Esophagus muscularis mucosa (tissue), 4 donors: ENCODE data around the gene KRT34. TPM values are rescaled to one million over a fixed set of nuclear protein-coding genes. Genes with fewer than 3 reads are reported as not detected.

Experiments
- DNase-seq: peaks from one replicate; pipeline ENCODE4 v3.0.0-alpha.2; 2017; ENCODE audit errors: extremely low spot score
- H3K27ac ChIP-seq, 4 donors: fragments of 200-600 bp; sonication (generic); replicated peaks in 1 of 4; 1 replicate in 3 of 4; 2 replicates in 1 of 4; pipeline ENCODE4 v1.5.1; 2016 to 2019; ENCODE audit warnings: mild to moderate bottlenecking in 1 of 4
- H3K27me3 ChIP-seq, 4 donors: fragments of 200-600 bp; sonication (generic); one replicate each; pipeline versions ENCODE4 v1.5.1 to v1.6.0; 2016 to 2019
- H3K36me3 ChIP-seq, 4 donors: fragments of 200-600 bp; sonication (generic); one replicate each; pipeline ENCODE4 v1.5.1; 2016 to 2019
- H3K4me1 ChIP-seq, 4 donors: fragments of 200-600 bp; sonication (generic); one replicate each; pipeline ENCODE4 v1.5.1; 2016 to 2019
- H3K4me3 ChIP-seq, 4 donors: fragments of 200-600 bp; sonication (generic); 1 replicate in 2 of 4; 2 replicates in 2 of 4; pipeline ENCODE4 v1.5.1; 2016 to 2019; ENCODE audit warnings: mild to moderate bottlenecking in 4 of 4, moderate library complexity in 1 of 4
- H3K9me3 ChIP-seq, 4 donors: fragments of 200-600 bp; sonication (generic); 1 replicate in 3 of 4; 2 replicates in 1 of 4; pipeline ENCODE4 v1.5.1; 2016 to 2019
- EP300 ChIP-seq: sonication (generic); formaldehyde crosslinking; IDR thresholded peaks from one replicate; pipeline ENCODE4 v1.6.1; 2017; ENCODE audit warnings: antibody characterized with exemption
- POLR2A ChIP-seq: fragments of 450-650 bp; IDR thresholded peaks from one replicate; pipeline ENCODE4 v1.6.1; 2017; ENCODE audit warnings: antibody characterized with exemption, moderate library complexity, mild to moderate bottlenecking, low read depth
- POLR2AphosphoS5 ChIP-seq, 2 donors: sonication (generic); formaldehyde crosslinking; IDR thresholded peaks; one replicate each; pipeline ENCODE4 v1.6.1; 2017; ENCODE audit warnings: antibody characterized with exemption in 2 of 2
- WGBS: methylation state at CpG from one replicate; pipeline ENCODE4 v1.1.5; 2018; 5-methylcytosine and 5-hydroxymethylcytosine counted together
- intact Hi-C: fragments of 100-400 bp; cut with DNase I; formaldehyde crosslinking; loops from one replicate; pipeline ENCODE4 v1.15.1; 2023
- total RNA-seq, 4 donors: library from RNA; depleted of rRNA; stranded (reverse); fragments of >200 nt; gene quantifications; one replicate each; pipeline versions ENCODE4 v1.1.0 to v1.2.1, GENCODE V29; 2016
- TF ChIP-seq, protein P1 (sequence below), 3 experiments: fragments of 200-600 bp in 2 of 3; fragments of 450-650 bp in 1 of 3; sonication (generic) in 2 of 3; IDR thresholded peaks; one replicate each; pipeline ENCODE4 v1.5.1; 2017 to 2019; ENCODE audit warnings: antibody characterized with exemption in 3 of 3, mild to moderate bottlenecking in 2 of 3, moderate library complexity in 1 of 3

The KRT34 gene
- total RNA-seq, 4 donors from 2014 or later: not detected

DNA sequence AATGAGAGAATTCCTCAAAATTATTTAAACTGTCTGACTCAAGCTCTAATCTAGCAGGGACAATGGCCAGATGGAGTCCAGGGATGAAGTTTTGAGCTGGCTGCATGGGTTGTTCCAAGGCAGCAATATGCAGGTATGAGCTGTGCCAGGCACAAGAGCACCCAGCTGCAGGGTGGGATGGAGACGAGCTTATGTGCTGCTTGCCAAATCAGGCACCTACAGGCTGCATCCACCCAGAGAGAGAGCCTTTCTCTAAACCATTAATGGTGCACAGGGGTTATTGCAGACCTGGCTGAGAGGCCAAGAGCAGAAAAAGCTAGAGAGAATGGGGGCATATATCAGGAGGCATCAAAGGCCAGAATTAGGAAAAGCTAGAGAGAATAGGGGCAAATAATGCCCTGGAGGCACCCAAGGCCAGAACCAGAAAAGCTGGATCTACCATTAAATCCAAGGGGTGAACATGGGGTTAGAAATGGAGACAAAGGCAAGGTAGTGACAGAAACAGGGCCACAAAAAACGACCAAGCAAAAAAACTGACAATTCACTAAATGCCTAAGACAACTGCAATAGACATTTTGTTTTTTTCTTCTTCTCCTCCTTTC lies 42.4 kb downstream of the KRT34 start:
- H3K36me3 ChIP-seq: no peaks in the 10 kb centered on the region
- WGBS: 68% methylated on average over 2 of the region's 2 CpGs
- peaks cover 0 to 5% (median 0%) of the 10 kb centered on the region in 4 donors for H3K4me1 ChIP-seq
- H3K4me3 ChIP-seq: no peak overlapping the region
- TF ChIP-seq POLR2AphosphoS5 (IDR thresholded peaks at IDR 0.05): no peak
- no peak for TF ChIP-seq POLR2A
- TF ChIP-seq, protein P1, sequence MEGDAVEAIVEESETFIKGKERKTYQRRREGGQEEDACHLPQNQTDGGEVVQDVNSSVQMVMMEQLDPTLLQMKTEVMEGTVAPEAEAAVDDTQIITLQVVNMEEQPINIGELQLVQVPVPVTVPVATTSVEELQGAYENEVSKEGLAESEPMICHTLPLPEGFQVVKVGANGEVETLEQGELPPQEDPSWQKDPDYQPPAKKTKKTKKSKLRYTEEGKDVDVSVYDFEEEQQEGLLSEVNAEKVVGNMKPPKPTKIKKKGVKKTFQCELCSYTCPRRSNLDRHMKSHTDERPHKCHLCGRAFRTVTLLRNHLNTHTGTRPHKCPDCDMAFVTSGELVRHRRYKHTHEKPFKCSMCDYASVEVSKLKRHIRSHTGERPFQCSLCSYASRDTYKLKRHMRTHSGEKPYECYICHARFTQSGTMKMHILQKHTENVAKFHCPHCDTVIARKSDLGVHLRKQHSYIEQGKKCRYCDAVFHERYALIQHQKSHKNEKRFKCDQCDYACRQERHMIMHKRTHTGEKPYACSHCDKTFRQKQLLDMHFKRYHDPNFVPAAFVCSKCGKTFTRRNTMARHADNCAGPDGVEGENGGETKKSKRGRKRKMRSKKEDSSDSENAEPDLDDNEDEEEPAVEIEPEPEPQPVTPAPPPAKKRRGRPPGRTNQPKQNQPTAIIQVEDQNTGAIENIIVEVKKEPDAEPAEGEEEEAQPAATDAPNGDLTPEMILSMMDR (IDR thresholded peaks at IDR 0.05): no peak
- no peak for TF ChIP-seq EP300
- DNase-seq: peak; percentile 55
- intact Hi-C loops: no loop called here
- peaks cover 0 to 4% (median 0%) of the 10 kb centered on the region in 4 donors for H3K9me3 ChIP-seq
- no peak overlapping the region for H3K27ac ChIP-seq
- H3K27me3 ChIP-seq: no peaks in the 10 kb centered on the region

DNA sequence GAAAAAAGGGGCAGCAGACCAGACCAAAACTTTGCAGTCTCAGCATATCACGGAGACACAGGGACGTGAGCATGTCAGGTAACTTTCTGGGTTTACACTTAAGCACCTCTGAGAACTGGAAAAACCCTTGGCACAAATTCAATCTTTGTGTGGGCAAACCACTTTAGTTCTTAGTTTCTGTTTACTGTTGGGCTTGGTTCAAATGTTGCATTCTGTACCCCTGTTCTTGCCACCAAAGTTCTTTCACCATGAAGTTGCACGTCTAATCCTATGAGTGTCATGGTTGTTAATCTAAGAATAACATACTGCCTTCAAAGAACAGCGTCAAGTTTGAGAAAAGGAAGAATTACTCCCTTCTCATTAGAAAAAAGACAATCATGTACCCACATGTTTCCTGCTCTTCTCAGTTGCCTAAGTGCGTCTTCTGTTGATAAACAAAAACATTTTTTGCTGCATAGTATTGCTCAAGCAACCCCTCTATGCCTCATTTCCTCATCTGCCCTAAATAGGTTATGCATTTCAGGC lies 43.1 kb downstream of the KRT34 start:
- Histone ChIP-seq H3K27me3 (no peaks in the 10 kb centered on the region), H3K4me1 (peaks cover 0 to 5% (median 0%) of the 10 kb centered on the region in 4 donors), H3K9me3 (peaks cover 0 to 4% (median 0%) of the 10 kb centered on the region in 4 donors), H3K27ac (no peak overlapping the region), H3K4me3 (no peak overlapping the region), H3K36me3 (no peaks in the 10 kb centered on the region)
- intact Hi-C loops: no loop called here
- TF ChIP-seq, protein P1 (IDR thresholded peaks at IDR 0.05): no peak
- no peak for TF ChIP-seq POLR2A
- no peak for TF ChIP-seq POLR2AphosphoS5 (IDR thresholded peaks at IDR 0.05)
- TF ChIP-seq EP300: no peak
- peak; percentile 84 for DNase-seq
- 62% methylated on average over 5 of the region's 5 CpGs for WGBS

DNA sequence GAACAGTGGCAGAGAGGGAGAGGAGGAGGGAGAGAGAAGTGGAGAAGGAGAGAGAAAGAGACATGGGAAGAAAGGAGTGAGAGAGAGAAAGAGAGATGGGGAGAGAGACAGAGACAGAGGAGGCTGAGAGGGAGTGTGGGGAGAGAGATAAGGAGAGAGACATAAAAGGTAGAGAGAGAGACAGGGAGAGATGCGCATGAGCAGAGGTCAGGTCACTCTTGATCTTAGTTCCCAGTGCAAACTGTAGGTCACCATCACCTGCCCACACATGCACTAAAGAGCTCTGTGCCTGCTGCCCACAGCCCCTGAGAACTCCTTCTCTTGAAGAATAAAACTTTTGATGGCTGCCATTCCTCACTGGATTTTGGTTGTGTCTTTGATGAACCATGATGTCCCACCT lies 46.4 kb downstream of the KRT34 start:
- H3K27me3 ChIP-seq: no peaks in the 10 kb centered on the region
- no peaks in the 10 kb centered on the region for H3K9me3 ChIP-seq
- no peak overlapping the region for H3K4me3 ChIP-seq
- TF ChIP-seq, protein P1 (IDR thresholded peaks at IDR 0.05): no peak
- no peak for TF ChIP-seq EP300
- TF ChIP-seq POLR2AphosphoS5 (IDR thresholded peaks at IDR 0.05): no peak
- no peak for TF ChIP-seq POLR2A
- no peaks in the 10 kb centered on the region for H3K36me3 ChIP-seq
- no peak overlapping the region for H3K27ac ChIP-seq
- 90% methylated on average over 1 of the region's 1 CpG for WGBS
- intact Hi-C loops: no loop called here
- DNase-seq: peak; percentile 45
- peaks cover 0 to 5% (median 0%) of the 10 kb centered on the region in 4 donors for H3K4me1 ChIP-seq

DNA sequence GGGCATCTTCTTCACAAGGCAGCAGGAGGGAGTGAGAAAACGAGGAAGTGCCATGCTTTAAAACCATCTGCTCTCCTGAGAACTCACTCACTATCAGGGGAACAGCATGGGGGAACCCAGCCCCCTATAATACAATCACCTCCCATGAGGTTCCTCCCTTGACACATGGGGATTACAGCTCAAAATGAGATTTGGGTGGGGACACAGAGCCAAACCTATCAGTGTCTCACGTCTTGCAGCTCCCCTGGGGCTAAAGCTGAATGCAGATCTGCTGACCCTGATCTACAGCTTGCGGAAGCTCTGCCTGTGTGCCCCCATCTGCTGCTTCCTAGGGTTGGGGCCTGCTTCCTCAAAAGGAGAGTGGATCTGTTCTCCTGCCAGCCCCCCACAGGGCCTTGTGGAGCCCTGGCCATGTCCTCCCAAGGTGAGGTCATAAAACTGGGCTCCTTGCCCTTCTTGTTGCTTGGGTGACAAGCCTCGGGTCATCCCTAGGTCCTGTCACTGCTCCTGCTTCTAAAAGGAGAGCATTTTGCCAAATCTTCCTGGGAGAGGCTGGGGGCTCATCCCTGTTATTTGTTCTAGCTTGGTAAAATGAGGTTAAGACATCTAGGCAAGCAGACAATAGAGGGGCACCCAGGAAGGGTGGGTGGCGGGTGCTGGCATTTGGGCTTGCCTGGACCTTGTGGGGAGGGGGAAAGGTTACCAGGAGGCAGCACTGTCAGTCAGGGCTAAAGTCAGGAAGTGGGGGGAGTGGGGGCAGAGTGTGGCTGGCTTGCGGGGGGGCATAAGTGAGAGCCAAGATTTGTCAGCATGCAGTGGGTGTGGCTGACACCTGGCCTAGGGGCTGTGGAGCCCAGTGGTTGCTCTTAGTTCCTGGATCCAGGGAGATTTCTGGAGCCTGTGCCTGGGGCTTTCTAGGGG lies 47.5 kb downstream of the KRT34 start:
- DNase-seq: peak; percentile 50
- intact Hi-C loops: no loop called here
- no peaks in the 10 kb centered on the region for H3K9me3 ChIP-seq
- H3K27me3 ChIP-seq: no peaks in the 10 kb centered on the region
- no peak overlapping the region for H3K27ac ChIP-seq
- H3K4me1 ChIP-seq: peaks cover 0 to 5% (median 0%) of the 10 kb centered on the region in 4 donors
- no peaks in the 10 kb centered on the region for H3K36me3 ChIP-seq
- 77% methylated on average over 4 of the region's 6 CpGs for WGBS
- TF ChIP-seq EP300 (no peak), POLR2A (no peak), POLR2AphosphoS5 (IDR thresholded peaks at IDR 0.05) (no peak)
- TF ChIP-seq, protein P1 (IDR thresholded peaks at IDR 0.05): no peak
- no peak overlapping the region for H3K4me3 ChIP-seq
